ENCODE data around the gene PDP2.

GRCh38 chr16:66888647-66889615 lies 8.6 kb downstream of the PDP2 start:
- TF ChIP-seq YY1 (IDR thresholded peaks at IDR 0.05; ENCODE audit: insufficient read depth, insufficient read length) (no peak), SUZ12 (IDR thresholded peaks at IDR 0.05; ENCODE audit: extremely low read depth, insufficient read depth, insufficient read length) (no peak)

Data from NT2/D1 (cell line).